RWPE1 (cell line): ENCODE data around the gene HTR2A.

Experiments used
- CTCF ChIA-PET: fragments of 350-600 bp; sonication (Branson Sonifier 250); formaldehyde crosslinking; extraction: SDS; loops from one replicate; lab custom pipeline; 2021; lab: Yijun Ruan, JAX
- POLR2A ChIA-PET: fragments of 400-600 bp; formaldehyde crosslinking; extraction: SDS; loops from one replicate; lab custom pipeline; 2020; ENCODE audit warnings: antibody characterized with exemption; ENCODE audit not compliant: low non-redundant PET; lab: Yijun Ruan, JAX
- DNase-seq: peaks from one replicate; pipeline ENCODE4 v3.0.0; 2012; ENCODE audit warnings: low spot score
- H3K27ac ChIP-seq: fragments of 450-650 bp; 2 replicates; pipeline ENCODE4 v1.5.1; 2017
- TF ChIP-seq, protein P1 (sequence below): fragments of 450-650 bp; conservative IDR thresholded peaks from 2 replicates; pipeline ENCODE4 v1.5.1; 2017; ENCODE audit warnings: low read depth, mild to moderate bottlenecking

Gene HTR2A

GRCh38 chr13:46913757-46914156, 16.9 kb upstream of the HTR2A start:
- CTCF ChIA-PET = no interaction called here
- POLR2A ChIA-PET = no interaction called here
- TF ChIP-seq, protein P1, sequence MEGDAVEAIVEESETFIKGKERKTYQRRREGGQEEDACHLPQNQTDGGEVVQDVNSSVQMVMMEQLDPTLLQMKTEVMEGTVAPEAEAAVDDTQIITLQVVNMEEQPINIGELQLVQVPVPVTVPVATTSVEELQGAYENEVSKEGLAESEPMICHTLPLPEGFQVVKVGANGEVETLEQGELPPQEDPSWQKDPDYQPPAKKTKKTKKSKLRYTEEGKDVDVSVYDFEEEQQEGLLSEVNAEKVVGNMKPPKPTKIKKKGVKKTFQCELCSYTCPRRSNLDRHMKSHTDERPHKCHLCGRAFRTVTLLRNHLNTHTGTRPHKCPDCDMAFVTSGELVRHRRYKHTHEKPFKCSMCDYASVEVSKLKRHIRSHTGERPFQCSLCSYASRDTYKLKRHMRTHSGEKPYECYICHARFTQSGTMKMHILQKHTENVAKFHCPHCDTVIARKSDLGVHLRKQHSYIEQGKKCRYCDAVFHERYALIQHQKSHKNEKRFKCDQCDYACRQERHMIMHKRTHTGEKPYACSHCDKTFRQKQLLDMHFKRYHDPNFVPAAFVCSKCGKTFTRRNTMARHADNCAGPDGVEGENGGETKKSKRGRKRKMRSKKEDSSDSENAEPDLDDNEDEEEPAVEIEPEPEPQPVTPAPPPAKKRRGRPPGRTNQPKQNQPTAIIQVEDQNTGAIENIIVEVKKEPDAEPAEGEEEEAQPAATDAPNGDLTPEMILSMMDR = no peak
- no peak overlapping the region for H3K27ac ChIP-seq
- DNase-seq = no peak

DNA sequence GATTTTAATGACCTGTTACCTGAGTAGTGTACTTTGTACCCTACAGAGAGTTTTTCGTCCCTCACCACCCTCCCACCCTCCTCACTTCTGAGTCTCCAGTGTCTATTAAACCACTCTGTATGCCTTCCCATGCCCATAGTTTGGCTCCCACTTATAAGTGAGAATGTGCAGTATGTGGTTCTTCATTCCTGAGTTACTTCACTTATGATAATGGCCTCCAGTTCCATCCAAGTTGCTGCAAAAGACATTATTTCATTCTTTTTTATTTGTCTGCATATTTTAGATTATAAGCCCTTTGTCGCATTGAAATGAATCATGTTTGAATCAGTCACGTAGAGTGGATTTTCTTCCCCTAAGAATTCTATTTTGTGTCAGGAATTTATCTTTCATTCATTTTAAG, 12.2 kb upstream of the HTR2A start:
- POLR2A ChIA-PET = no interaction called here
- H3K27ac ChIP-seq = no peak overlapping the region
- CTCF ChIA-PET = no interaction called here
- TF ChIP-seq, protein P1 = no peak
- DNase-seq = no peak

DNA sequence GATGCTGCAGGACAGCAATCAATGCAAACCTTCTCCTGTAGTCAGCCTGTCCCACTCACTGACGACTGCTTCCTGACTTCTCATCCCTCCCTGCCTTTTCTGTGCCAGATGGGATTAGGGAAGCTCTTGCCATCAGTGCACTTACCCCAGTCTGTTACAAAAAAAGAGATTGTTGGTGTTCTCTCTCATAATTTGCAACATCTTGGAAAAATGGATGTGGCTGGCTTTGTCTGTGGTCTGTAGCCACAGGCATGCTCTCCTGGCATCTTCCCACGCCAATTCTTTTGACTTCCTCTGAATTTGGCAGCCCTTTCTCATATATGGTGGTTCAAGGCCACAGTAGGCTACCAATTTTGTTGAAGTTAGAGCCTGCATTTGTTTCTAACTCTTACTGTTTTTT, 11.6 kb upstream of the HTR2A start:
- TF ChIP-seq, protein P1 = no peak
- ChIA-PET POLR2A (no interaction called here), CTCF (no interaction called here)
- H3K27ac ChIP-seq = no peak overlapping the region
- DNase-seq = no peak

- no peak overlapping the region for H3K27ac ChIP-seq
- CTCF ChIA-PET = interaction anchor here (1.2 kb wide), 1 partner anchor 67 kb away, joined by 3 read pairs; no protein-coding TSS in a partner anchor
- no peak for DNase-seq
- POLR2A ChIA-PET = no interaction called here
- TF ChIP-seq, protein P1 = no peak
These were observed 9.6 kb upstream of the HTR2A start for GRCh38 chr13:46906405-46906804.

DNA sequence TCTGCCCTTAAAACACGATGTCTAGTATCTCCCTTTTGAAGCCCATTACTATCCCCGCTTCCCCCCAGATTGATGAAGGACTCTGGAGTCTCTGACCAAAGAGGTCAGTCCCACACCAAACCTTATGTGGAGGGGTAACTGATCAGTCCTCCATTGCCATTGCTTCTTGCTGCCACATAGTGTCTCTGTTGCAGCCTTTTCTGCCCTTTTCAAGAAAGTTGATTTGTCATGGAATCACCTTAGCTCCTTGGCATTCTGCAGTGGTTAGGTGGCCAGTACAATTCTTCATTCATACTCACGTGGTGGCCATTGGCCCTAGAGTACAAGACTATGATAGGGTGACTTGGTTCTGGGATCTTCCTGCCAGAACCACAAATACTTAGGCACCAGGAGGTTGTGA, 8.4 kb upstream of the HTR2A start:
- TF ChIP-seq, protein P1 = no peak
- POLR2A ChIA-PET = no interaction called here
- no peak for DNase-seq
- CTCF ChIA-PET = interaction anchor here (0.6 kb wide), 1 partner anchor 691 kb away, joined by 3 read pairs; no protein-coding TSS in a partner anchor
- H3K27ac ChIP-seq = no peak overlapping the region

DNA sequence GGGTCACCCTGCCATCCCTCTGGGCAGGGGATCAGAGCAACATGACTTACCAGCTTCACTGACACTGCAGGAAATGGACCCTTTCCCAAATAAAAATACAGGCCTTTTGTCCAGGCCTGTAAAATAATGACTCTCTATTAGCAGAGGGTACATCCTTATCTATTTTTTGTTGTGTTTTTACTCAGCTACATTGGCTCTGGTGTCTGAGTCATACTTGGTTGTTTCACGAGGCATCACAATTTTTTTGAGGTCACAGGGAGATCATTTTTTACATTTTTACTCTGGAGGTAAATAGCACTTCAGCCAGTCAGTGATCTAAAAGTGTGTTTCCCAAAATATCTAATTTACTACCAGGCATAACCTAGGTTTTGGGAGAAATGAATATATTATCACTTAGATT, 6.9 kb upstream of the HTR2A start:
- peak; percentile 13 for DNase-seq
- no peak overlapping the region for H3K27ac ChIP-seq
- POLR2A ChIA-PET = no interaction called here
- TF ChIP-seq, protein P1 = no peak
- CTCF ChIA-PET = no interaction called here
